HFF-Myc (cell line): Measurements from ENCODE around the gene STXBP2.

ENCODE experiments used
- DNase-seq: peaks from one replicate; pipeline ENCODE4 v3.0.0-alpha.2; 2011; ENCODE audit warnings: low read depth; ENCODE audit errors: extremely low read depth
- H3K4me3 ChIP-seq: replicated peaks from 2 replicates; pipeline ENCODE4 v1.5.1; 2011; ENCODE audit warnings: low read depth, mild to moderate bottlenecking, control low read depth, low read length
- TF ChIP-seq, protein P1 (sequence below): IDR thresholded peaks from 2 replicates; pipeline ENCODE4 v1.5.1; 2012; ENCODE audit warnings: mild to moderate bottlenecking, low read depth, low read length, control low read depth; ENCODE audit errors: missing control alignments

STXBP2 gene

DNA sequence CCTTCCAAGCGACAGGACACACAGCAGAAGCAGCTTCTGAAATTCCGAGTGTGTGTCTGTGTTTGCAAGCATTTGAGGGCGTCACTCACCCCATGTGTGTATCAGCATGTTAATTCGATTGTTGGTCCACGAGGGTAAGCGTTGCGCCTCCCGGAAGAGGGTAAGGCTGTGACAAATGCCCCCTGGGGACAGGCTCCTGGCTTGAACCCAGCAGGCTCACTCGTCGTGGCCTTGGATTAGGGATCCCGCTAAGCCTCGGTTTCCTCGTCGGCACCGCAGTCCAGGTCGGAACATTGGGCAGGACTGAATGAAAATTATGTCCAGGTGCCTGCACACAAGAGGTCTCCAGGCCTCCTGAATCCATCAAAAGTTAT lies 606 bp upstream of the STXBP2 start:
- TF ChIP-seq, protein P1, sequence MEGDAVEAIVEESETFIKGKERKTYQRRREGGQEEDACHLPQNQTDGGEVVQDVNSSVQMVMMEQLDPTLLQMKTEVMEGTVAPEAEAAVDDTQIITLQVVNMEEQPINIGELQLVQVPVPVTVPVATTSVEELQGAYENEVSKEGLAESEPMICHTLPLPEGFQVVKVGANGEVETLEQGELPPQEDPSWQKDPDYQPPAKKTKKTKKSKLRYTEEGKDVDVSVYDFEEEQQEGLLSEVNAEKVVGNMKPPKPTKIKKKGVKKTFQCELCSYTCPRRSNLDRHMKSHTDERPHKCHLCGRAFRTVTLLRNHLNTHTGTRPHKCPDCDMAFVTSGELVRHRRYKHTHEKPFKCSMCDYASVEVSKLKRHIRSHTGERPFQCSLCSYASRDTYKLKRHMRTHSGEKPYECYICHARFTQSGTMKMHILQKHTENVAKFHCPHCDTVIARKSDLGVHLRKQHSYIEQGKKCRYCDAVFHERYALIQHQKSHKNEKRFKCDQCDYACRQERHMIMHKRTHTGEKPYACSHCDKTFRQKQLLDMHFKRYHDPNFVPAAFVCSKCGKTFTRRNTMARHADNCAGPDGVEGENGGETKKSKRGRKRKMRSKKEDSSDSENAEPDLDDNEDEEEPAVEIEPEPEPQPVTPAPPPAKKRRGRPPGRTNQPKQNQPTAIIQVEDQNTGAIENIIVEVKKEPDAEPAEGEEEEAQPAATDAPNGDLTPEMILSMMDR = no peak
- DNase-seq = no peak
- H3K4me3 ChIP-seq = peak overlapping the region; percentile 36; the same call in 1 of the 2 replicates

DNA sequence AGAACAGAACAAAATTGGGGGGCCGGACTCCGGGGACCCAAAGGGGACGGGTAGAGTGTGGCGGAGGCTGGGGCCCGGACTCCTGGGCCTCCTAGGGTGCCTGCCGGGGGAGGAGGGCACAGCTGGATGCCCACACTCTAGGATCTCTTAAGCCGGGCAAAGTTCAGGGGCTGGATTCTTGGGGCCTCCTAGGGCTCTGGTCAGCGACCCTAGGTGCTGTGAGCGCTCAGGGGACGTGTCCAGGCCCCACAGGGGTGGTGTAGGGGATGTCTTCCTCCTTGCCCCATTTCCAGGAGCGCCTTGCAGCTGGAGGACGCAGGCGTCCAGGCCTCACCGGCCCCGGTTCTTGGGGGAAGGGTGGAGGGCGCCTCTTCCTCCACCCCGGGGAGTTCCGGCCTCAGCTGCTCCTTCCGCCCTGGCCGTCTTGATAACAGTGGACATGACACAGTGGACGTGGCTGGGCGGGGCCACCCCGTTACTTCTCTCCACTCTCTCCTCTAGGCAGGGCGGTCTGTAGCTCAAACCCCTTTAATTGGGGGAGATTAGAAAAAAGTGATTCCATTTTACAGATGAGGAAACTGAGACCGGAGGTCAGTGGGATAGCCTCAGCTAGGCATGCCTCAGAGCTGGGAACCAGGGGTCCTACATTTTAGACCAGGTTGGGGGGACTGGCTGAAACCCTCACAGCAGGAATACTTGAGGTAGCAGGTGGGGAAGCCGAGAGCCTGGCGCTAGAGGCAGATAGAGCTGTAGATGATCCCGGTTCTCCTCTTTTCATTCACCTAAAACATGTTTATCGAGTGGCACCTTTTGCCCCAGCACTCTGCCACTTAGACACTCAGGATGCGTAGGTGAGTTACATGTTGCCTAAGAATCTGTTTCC lies 705 bp downstream of the STXBP2 start:
- DNase-seq = no peak
- peak overlapping the region; percentile 36 for H3K4me3 ChIP-seq
- TF ChIP-seq, protein P1 = no peak

DNA sequence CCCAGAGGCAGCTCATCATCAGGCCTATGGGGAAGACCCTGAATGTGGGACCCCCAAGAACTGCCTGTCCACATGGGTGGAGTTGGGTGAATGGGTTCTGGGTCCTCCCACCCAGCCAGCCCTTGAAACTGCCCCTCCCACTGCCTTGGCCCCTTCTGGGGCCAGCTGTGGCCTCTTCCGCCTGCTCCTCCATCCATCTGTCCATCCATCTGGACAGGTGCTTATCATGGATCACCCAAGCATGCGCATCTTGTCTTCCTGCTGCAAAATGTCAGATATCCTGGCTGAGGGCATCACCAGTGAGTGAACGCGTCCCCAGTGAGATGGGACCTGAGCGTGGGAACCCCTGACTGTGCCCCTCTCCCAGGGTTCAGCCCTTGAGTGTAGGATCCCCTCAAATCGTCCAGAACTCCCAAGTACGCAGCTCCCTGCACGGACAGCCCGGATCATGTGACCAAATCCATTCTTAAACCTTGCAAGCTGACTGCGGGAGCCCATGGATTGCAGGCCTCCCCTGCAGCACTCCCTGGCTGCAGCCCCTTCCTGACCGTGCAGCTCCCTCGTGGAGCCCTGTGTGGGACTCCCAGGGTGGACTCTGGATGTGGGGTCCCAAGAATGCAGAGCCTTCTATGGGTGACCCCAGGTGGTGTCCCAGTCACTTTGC lies 2.0 kb downstream of the STXBP2 start:
- TF ChIP-seq, protein P1 = no peak
- H3K4me3 ChIP-seq = no peak overlapping the region
- DNase-seq = no peak

DNA sequence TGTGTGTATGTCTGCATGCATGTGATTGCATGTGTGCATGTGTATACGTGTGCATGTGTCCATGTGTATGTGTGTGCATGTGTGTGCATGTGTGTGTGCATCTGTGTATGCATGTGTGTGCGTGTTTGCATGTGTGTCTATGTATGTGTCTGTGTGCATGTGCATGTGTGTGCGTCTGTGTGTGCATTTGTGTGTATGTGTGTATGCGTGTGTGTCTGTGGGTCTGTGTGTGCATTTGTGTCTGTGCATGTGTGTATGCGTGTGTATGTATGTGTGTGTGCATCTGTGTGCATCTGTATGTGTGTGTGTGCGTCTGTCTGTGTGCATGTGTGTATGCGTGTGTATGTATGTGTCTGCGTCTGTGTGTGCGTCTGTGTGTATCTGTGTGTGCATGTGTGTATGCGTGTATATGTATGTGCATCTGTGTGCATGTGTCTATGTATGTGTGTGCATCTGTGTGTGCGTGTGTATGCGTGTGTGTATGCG lies 3.0 kb downstream of the STXBP2 start:
- DNase-seq = no peak
- no peak overlapping the region for H3K4me3 ChIP-seq
- TF ChIP-seq, protein P1 = no peak

DNA sequence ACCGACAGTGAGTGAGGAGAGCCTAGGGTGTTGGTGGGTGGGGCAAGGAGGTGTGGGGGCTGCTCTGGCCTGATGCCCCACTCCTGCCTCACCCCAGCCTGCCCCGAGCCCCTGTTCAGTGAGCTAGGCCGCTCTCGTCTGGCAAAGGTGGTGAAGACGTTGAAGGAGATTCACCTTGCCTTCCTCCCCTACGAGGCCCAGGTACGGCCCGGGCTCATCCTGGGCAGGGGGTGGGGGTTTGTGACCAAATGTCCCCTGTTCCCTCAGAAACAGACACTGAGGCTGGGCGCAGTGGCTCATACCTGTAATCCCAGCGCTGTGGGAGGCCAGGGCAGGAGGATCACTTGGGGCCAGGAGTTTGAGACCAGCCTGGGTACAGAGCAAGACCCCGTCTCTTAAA lies 3.9 kb downstream of the STXBP2 start:
- DNase-seq = no peak
- TF ChIP-seq, protein P1 = no peak
- no peak overlapping the region for H3K4me3 ChIP-seq

DNA sequence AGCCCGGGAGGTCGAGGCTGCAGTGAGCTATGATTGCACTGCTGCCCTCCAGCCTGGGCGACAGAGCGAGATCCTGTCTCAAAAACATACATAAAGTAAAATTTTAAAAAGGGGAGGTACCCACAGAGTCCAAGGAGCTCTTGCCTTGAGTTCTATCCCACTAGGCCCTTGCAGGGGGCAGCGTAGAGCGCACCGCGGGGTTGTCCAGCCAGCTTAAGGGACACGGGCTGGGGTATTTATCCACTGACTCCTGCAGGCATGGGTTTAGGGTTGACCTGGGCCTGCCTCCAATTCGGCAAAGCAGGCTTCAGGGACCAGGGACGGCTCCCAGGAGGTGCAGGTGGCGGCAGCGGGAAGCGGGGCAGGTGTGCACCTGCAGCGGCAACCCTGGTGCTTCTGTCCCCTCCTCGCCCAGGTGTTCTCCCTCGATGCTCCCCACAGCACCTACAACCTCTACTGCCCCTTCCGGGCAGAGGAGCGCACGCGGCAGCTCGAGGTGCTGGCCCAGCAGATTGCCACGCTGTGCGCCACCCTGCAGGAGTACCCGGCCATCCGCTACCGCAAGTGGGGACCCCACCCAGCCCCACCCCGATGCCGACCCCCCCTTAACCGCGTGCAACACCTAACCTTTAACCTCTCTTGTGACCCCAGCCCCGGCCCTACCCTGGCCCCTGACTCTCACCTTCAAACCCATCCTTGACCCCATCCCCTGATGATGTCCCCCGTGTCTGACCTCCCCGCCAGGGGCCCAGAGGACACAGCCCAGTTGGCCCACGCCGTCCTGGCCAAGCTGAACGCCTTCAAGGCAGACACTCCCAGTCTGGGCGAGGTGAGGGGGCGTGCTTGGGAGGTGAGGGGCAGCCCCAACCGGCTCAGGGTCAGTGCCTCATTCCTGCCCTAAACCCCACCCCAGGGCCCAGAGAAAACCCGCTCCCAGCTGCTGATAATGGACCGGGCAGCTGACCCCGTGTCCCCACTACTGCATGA lies 4.7 kb downstream of the STXBP2 start:
- DNase-seq = no peak
- TF ChIP-seq, protein P1 = peak; percentile 8
- no peak overlapping the region for H3K4me3 ChIP-seq
